AML-193 (cell line): ENCODE results near the gene TLE3.

Source experiments
- DNase-seq, 2 experiments: peaks; one replicate each; lab custom pipeline; 2025; lab: John Stamatoyannopoulos, UW

The TLE3 gene

GRCh38 chr15:70048198-70048565 is 49.5 kb downstream of the TLE3 start:
- DNase-seq: no peak

DNA sequence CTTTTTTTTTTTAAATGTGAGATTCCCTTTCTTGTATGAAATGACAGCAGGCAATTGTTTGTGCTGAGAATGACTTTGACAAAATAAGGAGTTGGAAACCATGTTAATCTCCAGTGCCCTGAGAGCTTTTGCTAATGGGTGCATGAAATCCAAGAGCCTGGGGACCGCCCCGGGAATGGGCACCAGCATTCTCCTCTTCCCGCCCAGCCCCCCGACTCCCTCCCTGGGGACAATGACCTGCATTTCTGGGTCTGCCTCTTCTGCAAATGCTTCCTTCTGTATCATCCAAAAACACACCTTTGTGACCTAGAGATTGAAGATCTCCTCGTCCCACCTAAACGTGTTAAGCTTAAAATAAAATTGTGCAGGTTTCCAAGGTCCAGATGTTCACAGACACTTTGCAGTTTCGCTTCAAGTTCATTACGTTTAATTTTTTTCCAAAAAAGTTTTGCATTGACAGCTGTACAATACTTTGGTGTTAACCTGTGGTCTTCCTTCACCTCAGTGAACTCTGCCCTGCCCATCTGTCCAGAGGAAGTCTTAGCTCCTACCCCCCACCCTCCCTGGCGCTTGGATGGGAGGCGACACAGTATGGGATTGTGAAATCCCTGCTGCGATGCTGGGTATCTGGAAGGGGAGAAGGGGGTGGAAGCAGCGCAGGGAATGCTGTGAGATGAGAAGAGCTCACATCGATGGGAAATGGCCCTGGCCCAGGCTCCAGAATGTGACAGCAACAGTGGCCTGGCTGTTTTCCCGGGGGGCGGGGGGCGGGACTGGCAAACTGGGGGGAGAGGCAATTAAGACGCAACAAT is 50.1 kb downstream of the TLE3 start:
- no peak for DNase-seq

DNA sequence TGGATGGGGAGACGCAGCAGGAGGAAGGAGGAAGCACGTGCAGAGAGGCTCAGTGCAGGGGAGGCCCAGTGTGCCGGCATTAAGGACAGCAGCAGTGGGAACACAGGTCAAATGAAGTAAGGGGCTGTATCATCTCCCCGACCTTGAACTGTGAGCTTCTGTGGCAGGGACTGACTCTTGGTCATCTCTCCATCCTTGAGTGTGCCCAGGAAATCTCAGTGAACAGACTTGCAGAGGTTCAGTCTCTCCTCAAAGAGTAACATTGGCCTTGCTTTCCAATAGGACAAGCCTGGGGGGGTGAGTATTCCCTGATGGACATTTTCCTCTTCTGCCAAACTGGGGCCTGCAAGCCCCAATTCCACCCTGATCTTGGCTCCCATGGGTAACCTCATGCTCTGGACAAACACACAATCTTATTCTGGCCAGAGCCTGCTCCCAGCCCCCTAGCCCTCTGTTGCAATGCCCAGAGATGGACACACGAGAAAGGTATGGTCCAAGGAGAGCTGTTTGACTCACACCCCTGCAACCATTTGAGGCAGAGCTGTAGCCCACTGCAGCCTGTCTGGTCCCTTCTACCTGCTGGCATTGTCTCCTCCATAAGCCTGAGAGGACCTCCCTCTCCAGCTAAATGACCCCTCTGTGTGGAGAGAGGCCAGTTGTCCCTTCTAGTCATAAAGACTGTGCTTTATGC is 50.9 kb downstream of the TLE3 start:
- no peak for DNase-seq

GRCh38 chr15:70045045-70045444 is 52.7 kb downstream of the TLE3 start:
- DNase-seq: no peak

DNA sequence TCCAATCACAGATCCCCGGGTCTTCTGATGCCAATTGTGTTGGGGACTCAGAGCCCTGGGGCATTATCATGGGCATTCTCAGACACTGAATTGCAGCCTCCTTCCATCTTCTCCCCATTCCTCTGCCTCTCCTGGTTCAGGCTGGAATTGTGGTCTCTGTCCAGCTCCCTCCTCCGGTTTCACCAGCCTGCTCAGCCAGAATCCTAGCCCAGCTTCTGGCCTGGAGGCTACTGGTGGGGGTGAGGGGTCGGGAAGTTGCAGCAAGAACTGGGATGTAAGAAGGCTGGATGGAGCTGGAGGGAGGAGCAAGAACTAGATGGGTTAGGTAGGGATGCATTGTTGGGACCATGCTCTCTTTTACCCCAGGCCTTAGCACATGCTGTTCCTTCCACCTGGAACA is 53.5 kb downstream of the TLE3 start:
- no peak for DNase-seq

- DNase-seq: no peak
Observed at GRCh38 chr15:70043590-70043989, 54.1 kb downstream of the TLE3 start.

GRCh38 chr15:70042553-70043214 is 55.0 kb downstream of the TLE3 start:
- no peak for DNase-seq

DNA sequence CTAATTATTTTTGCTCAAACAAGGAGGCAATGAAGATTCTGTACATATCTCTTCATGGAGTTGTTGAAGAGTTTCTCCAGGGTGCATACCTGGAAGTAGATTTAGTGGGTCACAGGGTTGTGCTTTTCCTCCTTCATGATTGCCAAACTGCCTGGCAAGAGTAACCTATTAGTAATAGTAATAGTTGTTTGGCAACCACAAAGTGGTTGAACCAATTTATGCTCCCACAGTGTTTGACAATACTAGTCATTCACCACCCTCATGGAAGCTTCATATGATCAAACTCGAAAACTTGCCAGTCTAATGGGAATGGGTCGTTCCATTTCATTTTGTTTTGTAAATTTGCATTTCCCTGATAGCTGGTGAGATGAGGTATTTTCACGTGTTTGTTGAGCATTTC is 57.8 kb downstream of the TLE3 start:
- DNase-seq: no peak

- no peak for DNase-seq
Observed at GRCh38 chr15:70038730-70039392, 58.9 kb downstream of the TLE3 start.

DNA sequence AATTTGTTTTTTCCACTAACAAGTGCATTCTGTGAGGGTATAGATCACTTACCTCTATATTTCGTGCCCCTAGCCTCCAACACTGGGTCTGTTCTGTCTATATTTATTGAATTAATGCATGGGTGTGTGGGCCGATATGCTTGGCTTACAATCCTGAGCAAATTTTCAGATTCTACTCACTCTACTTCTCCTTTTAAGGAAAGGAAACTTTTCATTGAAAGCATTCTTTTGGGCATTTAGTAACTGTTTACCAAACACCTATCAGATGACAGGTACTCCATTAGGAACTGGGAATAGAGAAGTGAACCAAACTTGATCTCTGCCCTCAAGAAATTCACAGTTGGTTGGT is 60.5 kb downstream of the TLE3 start:
- DNase-seq: no peak

DNA sequence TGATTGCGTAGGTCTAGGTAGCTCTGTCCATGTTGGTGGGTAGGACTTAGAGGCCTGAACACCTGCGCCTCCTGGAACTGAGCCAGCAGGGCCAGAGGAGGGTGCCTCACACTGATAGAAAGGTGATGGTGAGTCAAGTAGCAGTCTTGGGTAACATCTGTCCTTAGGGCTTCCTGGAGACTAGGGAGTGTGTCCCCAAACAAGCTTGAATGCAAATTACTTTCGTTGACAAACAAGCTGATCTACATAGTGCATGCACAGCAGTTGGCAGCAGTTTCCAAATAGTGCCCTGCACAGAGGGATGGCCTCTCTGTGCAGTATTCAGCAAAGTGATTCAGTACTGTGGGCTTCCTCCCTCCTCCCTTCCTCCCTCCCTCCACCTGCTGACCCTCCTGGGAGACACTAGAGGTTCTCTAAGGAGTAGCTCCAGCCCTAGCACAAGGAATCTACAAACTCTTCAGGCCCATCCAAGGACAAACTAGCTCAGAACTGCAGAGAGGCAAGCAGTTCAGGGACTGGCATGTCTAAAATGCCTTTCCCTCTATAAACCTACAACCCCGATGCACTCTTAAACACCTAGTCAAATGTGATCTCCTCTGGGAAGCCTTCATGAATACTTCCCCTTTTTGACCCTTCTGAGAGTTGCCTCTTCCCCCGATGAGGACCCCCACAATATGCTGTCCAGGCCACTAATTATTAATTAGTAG is 61.0 kb downstream of the TLE3 start:
- DNase-seq: no peak

GRCh38 chr15:70035719-70036077 is 62.0 kb downstream of the TLE3 start:
- DNase-seq: no peak

DNA sequence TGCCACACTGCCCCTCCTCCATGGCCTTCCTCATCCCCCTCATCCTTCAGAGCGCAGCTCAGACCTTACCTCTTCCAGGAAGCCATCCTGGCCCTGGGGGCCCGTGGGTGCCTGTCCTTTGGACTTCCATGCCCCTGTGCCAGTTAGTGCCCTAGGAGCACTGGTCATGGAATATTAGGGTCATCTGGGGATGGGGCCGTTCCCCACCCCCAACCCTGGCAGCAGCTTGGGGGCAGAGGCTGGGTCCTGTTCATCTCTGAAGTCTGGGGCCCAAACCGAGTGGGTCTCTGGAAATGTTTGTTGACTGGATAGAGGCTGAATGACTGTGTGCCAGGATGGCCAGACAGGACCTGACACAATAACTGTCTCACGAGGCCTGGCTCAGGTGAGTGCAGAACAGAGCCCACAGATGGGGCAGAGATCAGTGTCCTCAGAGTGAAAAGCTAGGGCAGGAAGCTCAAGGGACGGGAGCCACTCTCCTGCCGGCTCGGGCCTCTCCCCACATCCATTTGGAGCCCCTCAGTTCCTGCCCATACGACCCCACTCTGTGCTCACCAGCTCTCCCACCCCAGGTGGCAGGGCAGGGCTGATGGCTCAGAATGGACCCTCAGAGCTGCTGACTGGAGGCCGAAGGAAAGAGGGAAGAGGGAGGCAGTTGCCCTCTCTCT is 62.5 kb downstream of the TLE3 start:
- DNase-seq: no peak

- DNase-seq: no peak
Observed at GRCh38 chr15:70034596-70034995, 63.1 kb downstream of the TLE3 start.

GRCh38 chr15:70034141-70034540 is 63.6 kb downstream of the TLE3 start:
- no peak for DNase-seq

DNA sequence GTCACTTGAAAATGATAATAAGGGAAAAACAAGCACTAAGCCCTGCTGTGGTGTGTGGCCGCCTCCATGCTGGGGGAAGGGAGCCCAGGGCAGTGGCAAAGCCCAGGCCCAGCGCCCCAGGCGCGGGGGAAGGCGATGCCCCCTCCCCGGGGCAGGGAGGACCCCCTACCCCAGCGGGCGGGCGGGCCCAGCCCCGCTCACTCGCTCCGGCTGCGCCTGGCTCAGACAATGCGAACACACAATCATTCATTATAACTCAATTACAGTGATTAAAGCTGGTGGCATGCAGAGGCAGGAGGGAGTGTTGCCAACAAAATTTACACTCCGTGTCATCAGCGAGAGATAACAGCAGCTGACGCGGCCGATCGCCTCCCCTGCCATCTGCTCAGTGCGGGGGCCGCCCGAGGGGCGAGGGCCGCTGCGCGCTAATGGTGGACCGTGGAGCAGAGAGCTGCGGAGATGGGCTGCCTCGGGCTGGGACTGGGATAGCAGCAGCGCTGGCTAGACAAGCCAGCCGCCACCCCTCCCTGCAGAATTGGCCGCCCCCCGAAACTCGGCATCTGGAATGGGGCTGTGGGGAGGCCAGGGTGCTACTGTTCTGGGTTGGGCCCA is 64.1 kb downstream of the TLE3 start:
- no peak for DNase-seq

- DNase-seq: no peak
Observed at GRCh38 chr15:70033109-70033508, 64.6 kb downstream of the TLE3 start.

DNA sequence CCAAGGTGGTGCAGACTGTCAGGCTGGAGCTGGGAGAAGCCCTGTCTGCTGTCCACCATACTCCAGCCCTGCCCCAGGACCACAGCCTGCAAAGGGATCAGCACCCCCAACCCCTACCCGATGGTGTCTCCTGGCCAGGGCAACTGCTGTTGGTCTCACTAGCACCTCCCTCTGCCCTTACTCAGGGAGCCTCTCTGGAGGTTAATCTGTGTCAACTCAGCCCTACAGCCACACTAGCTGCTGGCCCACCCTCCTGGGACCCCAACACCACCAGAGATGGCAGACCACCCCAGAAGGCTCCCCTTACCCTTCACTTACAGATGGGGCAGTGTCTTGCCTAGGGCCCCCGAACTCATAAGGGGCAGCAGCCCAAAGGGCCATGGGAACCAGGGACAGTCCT is 65.2 kb downstream of the TLE3 start:
- DNase-seq: no peak

GRCh38 chr15:70031713-70032112 is 66.0 kb downstream of the TLE3 start:
- DNase-seq: no peak

- DNase-seq: no peak
Observed at GRCh38 chr15:70031261-70031660, 66.5 kb downstream of the TLE3 start.

- no peak for DNase-seq
Observed at GRCh38 chr15:70030851-70031250, 66.9 kb downstream of the TLE3 start.
